Lower leg skin (tissue), 3 donors: ENCODE data around the gene SLC16A13.

Experiments
- POLR2A ChIP-seq, 2 donors: fragments of 450-650 bp; IDR thresholded peaks; one replicate each; pipeline ENCODE4 v1.6.1; 2016 to 2017; ENCODE audit warnings: antibody characterized with exemption in 2 of 2, mild to moderate bottlenecking in 1 of 2, moderate library complexity in 1 of 2
- TF ChIP-seq, protein P1 (sequence below), 3 donors: fragments of 450-650 bp; IDR thresholded peaks; one replicate each; pipeline ENCODE4 v1.5.1; 2016; ENCODE audit warnings: antibody characterized with exemption in 3 of 3, mild to moderate bottlenecking in 3 of 3, moderate library complexity in 2 of 3

DNA sequence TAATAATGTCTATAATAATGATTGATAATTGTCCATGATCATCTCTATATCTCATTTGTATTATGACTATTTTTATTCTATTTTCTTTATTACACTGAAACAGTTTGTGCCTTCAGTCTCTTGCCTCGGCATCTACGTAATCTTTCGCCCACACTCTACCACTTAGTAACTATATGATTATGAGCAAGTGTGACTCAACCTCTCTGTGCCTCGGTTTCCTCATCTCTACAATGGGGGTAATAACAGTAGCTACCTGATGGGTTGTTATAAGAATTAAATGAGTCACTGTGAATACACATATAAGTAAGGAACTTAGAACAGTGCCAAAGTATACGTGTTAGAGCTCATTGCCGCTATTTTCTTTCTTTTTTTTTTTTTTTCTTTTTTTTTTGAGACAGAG lies 11.8 kb downstream of the SLC16A13 start:
- TF ChIP-seq, protein P1, sequence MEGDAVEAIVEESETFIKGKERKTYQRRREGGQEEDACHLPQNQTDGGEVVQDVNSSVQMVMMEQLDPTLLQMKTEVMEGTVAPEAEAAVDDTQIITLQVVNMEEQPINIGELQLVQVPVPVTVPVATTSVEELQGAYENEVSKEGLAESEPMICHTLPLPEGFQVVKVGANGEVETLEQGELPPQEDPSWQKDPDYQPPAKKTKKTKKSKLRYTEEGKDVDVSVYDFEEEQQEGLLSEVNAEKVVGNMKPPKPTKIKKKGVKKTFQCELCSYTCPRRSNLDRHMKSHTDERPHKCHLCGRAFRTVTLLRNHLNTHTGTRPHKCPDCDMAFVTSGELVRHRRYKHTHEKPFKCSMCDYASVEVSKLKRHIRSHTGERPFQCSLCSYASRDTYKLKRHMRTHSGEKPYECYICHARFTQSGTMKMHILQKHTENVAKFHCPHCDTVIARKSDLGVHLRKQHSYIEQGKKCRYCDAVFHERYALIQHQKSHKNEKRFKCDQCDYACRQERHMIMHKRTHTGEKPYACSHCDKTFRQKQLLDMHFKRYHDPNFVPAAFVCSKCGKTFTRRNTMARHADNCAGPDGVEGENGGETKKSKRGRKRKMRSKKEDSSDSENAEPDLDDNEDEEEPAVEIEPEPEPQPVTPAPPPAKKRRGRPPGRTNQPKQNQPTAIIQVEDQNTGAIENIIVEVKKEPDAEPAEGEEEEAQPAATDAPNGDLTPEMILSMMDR (IDR thresholded peaks at IDR 0.05) = no peak
- no peak for TF ChIP-seq POLR2A (IDR thresholded peaks at IDR 0.05)
